22Rv1 (cell line): ENCODE results near the gene KRT34.
"Not testable (repeated sequence)": the region's sequence is repeated elsewhere in the genome, so short reads cannot be mapped to it uniquely, and the experiment has no call there.

Source experiments
- H3K27ac ChIP-seq: fragments of 450-650 bp; 2 replicates; pipeline ENCODE4 v1.5.1; 2017
- ZFX ChIP-seq: fragments of 450-650 bp; IDR thresholded peaks from 2 replicates; pipeline ENCODE4 v1.6.1; 2017; ENCODE audit warnings: antibody characterized with exemption, borderline replicate concordance
- TF ChIP-seq, protein P1 (sequence below): fragments of 450-650 bp; IDR thresholded peaks from 2 replicates; pipeline ENCODE4 v1.5.1; 2017; ENCODE audit warnings: mild to moderate bottlenecking

KRT34 gene

DNA sequence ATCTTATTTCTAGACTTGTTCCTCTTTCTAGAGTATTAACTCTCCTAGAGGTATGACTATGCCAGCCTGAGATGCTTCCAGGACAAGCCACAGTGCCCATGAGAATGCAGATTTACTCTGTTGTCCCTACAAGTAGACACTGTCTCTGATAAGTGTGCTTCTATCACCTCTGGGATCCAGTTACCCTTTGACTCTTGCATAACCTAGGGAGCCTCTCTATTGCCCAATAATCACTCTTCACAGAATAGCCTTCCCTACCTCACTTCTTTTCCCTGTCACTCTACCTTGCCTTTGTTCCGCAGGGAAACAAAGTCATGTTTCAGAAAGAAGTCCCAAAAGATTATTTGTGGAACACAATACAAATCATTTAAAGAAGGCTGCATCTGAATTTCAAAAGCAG is 1.6 kb upstream of the KRT34 start:
- TF ChIP-seq, protein P1, sequence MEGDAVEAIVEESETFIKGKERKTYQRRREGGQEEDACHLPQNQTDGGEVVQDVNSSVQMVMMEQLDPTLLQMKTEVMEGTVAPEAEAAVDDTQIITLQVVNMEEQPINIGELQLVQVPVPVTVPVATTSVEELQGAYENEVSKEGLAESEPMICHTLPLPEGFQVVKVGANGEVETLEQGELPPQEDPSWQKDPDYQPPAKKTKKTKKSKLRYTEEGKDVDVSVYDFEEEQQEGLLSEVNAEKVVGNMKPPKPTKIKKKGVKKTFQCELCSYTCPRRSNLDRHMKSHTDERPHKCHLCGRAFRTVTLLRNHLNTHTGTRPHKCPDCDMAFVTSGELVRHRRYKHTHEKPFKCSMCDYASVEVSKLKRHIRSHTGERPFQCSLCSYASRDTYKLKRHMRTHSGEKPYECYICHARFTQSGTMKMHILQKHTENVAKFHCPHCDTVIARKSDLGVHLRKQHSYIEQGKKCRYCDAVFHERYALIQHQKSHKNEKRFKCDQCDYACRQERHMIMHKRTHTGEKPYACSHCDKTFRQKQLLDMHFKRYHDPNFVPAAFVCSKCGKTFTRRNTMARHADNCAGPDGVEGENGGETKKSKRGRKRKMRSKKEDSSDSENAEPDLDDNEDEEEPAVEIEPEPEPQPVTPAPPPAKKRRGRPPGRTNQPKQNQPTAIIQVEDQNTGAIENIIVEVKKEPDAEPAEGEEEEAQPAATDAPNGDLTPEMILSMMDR, result no peak
- no peak for TF ChIP-seq ZFX
- H3K27ac ChIP-seq, result no peak overlapping the region

DNA sequence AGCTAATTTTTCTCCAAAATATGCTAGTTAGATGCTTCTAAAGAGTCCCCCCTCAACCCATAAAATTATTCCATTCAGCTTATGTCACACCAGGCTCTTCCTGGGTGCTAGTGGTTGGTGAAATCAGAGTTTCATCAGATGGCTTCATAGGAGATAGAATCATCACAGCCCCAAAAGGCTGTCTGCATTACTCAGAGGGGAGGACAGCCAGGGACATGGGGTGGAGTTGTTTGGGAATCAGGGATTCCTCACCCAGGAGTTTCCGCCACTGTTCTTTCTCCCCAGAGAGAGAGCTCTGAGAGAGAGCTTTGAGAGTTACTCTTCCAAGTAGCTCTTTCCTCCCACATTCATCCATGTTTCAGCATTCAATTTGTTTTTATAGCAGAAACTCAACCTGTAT is 288 bp upstream of the KRT34 start:
- TF ChIP-seq, protein P1, result no peak
- no peak for TF ChIP-seq ZFX
- no peak overlapping the region for H3K27ac ChIP-seq

DNA sequence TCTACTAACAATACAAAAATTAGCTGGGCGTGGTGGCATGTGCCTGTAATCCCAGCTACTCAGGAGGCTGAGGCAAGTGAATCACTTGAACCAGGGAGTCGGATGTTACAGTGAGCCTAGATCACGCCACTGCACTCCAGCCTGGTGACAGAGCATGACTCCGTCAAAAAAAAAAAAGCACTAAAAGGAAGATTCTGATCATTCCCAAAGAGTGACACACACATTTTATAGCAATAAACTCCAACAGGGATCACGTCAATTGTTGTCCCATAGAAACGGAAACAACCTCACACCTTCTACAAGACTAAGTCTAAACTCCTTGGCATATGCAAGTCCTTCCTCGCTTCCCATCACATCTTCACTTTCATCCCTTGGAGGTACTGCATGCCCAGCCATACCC is 2.0 kb downstream of the KRT34 start:
- not testable (repeated sequence) for H3K27ac ChIP-seq

DNA sequence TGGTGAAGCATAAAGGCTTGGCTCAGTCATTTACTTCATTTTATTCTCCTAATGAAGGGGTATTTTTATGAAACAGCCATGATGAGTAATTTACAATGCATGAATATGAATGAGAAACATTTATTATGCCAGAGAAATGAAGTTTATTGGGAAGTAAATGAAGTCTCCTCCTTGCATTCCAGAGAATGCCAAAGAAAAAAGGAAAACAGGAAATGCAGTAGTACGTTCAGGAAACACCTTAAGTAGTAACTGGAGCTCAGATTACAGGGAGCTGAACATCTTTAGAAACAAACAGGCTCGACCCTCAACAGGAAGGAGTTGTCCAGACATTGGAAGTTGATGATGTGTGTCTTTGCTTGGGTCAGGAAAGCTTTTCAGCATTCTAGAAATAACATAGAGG is 4.6 kb downstream of the KRT34 start:
- TF ChIP-seq ZFX, result no peak
- TF ChIP-seq, protein P1, result no peak
- no peak overlapping the region for H3K27ac ChIP-seq

DNA sequence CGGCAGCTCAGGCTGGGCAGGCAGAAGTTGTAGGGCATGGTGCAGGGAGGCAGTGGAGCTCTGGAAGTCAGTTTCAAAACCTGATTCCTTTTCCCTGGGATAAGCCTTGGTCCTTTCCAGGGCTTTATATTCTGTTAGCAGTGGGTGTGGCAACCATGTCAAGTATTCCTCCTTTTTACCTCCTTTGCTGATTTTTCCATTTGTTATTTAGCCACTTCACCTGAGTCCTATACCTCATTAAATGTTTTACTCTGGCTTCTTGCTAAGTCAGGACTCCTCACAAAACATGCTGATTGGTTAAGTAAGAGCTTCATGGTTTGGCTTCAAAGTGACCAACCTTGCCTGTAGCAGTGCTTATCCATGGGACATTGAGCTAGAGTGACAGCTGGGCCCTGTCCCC is 12.4 kb downstream of the KRT34 start, which contains the start of gene KRT33B:
KRT33B (minus strand) TSS at position 101 of the 400 bp plus-strand sequence; CDS start at position 38, 63 bp downstream.
- TF ChIP-seq, protein P1, result no peak
- TF ChIP-seq ZFX, result no peak
- H3K27ac ChIP-seq, result no peak within 1 kb of the TSS

DNA sequence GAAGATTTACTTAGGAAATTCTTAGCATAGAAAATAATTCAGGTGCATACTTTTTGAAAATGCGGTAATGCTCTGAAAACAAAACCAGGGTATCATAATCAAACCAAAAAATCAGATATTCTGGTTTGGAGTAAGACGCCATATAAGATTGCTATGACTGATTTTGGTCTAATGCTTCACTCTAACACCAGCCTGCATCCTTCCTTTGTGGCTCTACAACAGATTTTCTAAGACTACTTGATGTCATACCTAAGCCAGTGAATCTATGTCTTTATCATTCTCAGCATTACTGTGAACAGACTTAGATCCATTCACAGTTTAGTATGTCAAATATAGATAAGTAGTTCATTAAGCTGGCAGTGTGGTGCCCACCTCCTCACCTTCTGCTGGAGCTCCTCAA is 13.1 kb downstream of the KRT34 start:
- H3K27ac ChIP-seq, result no peak overlapping the region
- TF ChIP-seq, protein P1, result no peak
- no peak for TF ChIP-seq ZFX

DNA sequence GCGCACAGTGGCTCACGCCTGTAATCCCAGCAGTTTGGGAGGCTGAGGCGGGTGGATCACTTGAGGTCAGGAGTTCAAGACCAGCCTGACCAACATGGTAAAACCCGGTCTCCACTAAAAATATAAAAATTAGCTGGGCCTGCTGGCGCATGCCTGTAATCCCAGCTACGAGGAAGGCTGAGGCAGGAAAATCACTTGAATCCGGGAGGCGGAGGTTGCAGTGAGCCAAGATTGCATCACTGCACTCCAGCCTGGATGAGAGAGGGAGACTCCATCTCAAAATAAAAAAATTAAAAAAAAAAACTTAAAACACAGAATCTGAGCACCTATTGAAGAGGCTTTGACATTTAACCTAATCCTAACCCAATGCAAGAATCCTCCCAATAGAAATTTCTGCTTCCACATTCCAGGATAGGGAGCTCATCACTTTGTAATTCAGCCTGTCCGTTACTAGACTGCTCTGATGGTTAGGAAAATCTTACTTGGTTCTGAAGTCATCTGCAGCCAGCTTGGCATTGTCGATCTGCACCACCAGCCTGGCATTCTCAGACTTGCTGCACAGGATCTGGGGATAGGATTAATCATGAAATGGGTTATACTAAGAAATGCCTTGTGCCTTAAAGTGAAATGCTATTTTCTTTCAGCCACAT is 14.6 kb downstream of the KRT34 start:
- no peak overlapping the region for H3K27ac ChIP-seq

More for the DNA sequence above, 14.6 kb downstream of the KRT34 start:
- no peak for TF ChIP-seq ZFX
- TF ChIP-seq, protein P1, result no peak
